B cell (primary cell): ENCODE results near the gene ZFR. TPM values are rescaled to one million over a fixed set of nuclear protein-coding genes. Genes with fewer than 3 reads are reported as not detected.

Source experiments
- ATAC-seq: fragments of 200-7000 bp; cut with Tn5 transposase; one replicate; pipeline ENCODE4 v1.10.0; 2021; ENCODE audit warnings: low read depth, mild to moderate bottlenecking, moderate number of reproducible peaks, moderate library complexity
- CTCF ChIA-PET: fragments of 350-600 bp; sonication (Branson Sonifier 250); formaldehyde crosslinking; loops from one replicate; lab custom pipeline; 2021; ENCODE audit warnings: antibody characterized with exemption, inconsistent platforms; lab: Charles Lee
- POLR2A ChIA-PET: fragments of 350-600 bp; sonication (Branson Sonifier 250); formaldehyde crosslinking; loops from one replicate; lab custom pipeline; 2021; ENCODE audit warnings: antibody characterized with exemption; lab: Charles Lee
- DNase-seq: peaks from one replicate; pipeline ENCODE4 v3.0.0; 2013
- H2AFZ ChIP-seq: 2 replicates; pipeline ENCODE4 v1.6.1; 2012; ENCODE audit warnings: mild to moderate bottlenecking, low read depth, low read length; ENCODE audit not compliant: insufficient read depth, poor library complexity, severe bottlenecking
- H3K27ac ChIP-seq, 2 donors: 1 replicate in 1 of 2; 2 replicates in 1 of 2; pipeline ENCODE4 v1.5.1; 2012 to 2013; ENCODE audit warnings: low read length in 2 of 2, mild to moderate bottlenecking in 2 of 2, moderate library complexity in 1 of 2
- H3K27me3 ChIP-seq, 4 experiments: fragments of 200-600 bp in 1 of 4; sonication (generic) in 1 of 4; replicated peaks in 1 of 4; 1 replicate in 2 of 4; 2 replicates in 2 of 4; pipeline versions ENCODE4 v1.6.1 to v1.7.0; 2013 to 2016; ENCODE audit warnings: low read length in 3 of 4, mild to moderate bottlenecking in 2 of 4, mixed read lengths in 1 of 4, moderate library complexity in 1 of 4; ENCODE audit not compliant: insufficient read depth in 4 of 4, control insufficient read depth in 3 of 4; ENCODE audit errors: control extremely low read depth in 1 of 4
- H3K36me3 ChIP-seq, 2 experiments: replicated peaks in 1 of 2; 1 replicate in 1 of 2; 2 replicates in 1 of 2; pipeline versions ENCODE4 v1.6.1 to v1.7.1; 2013; ENCODE audit warnings: low read length in 1 of 2; ENCODE audit not compliant: insufficient read depth in 2 of 2, control insufficient read depth in 1 of 2; ENCODE audit errors: control extremely low read depth in 1 of 2, extremely low read depth in 1 of 2
- H3K4me1 ChIP-seq, 2 donors: fragments of 200-600 bp in 1 of 2; sonication (generic) in 1 of 2; 1 replicate in 1 of 2; 2 replicates in 1 of 2; pipeline versions ENCODE4 v1.5.1 to v1.6.1; 2013 to 2017; ENCODE audit warnings: low read length in 2 of 2; ENCODE audit not compliant: control insufficient read depth in 2 of 2, insufficient read depth in 2 of 2
- H3K4me2 ChIP-seq: replicated peaks from 2 replicates; pipeline ENCODE3; 2012; ENCODE audit warnings: mild to moderate bottlenecking, low read depth, low read length; ENCODE audit not compliant: poor library complexity, severe bottlenecking
- H3K4me3 ChIP-seq, 5 experiments: fragments of 200-600 bp in 1 of 5; sonication (generic) in 1 of 5; 1 replicate in 3 of 5; 2 replicates in 2 of 5; pipeline versions ENCODE4 v1.5.1 to v1.7.0; 2011 to 2016; ENCODE audit warnings: low read length in 4 of 5, mild to moderate bottlenecking in 4 of 5, low read depth in 2 of 5, control low read depth in 1 of 5, moderate library complexity in 1 of 5; ENCODE audit not compliant: insufficient read depth in 1 of 5; ENCODE audit errors: control extremely low read depth in 1 of 5, extremely low read depth in 1 of 5
- H3K79me2 ChIP-seq: fragments of 200-600 bp; sonication (generic); one replicate; pipeline ENCODE4 v1.6.0; 2016; ENCODE audit warnings: low read length; ENCODE audit not compliant: control insufficient read depth, insufficient read depth
- H3K9ac ChIP-seq: fragments of 200-600 bp; sonication (generic); 2 replicates; pipeline ENCODE4 v1.6.1; 2017; ENCODE audit warnings: mild to moderate bottlenecking, low read length, moderate library complexity
- H3K9me3 ChIP-seq, 3 donors: one replicate each; pipeline versions ENCODE4 v1.6.1 to v1.7.1; 2013; ENCODE audit warnings: low read length in 2 of 3; ENCODE audit not compliant: control insufficient read depth in 2 of 3, insufficient read depth in 1 of 3; ENCODE audit errors: control extremely low read depth in 1 of 3
- H4K20me1 ChIP-seq: 2 replicates; pipeline ENCODE4 v1.6.0; 2012; ENCODE audit warnings: mild to moderate bottlenecking, low read length; ENCODE audit not compliant: insufficient read depth, control insufficient read depth, poor library complexity, severe bottlenecking
- H3K27ac Mint-ChIP-seq: one replicate; pipeline ENCODE4 v1.8.0; 2021; ENCODE audit warnings: mixed read lengths
- H3K27me3 Mint-ChIP-seq: one replicate; pipeline ENCODE4 v1.8.0; 2021; ENCODE audit warnings: mixed read lengths
- H3K4me1 Mint-ChIP-seq: one replicate; pipeline ENCODE4 v1.8.0; 2021; ENCODE audit warnings: mixed read lengths
- H3K4me3 Mint-ChIP-seq: one replicate; pipeline ENCODE4 v1.8.0; 2021; ENCODE audit warnings: mixed read lengths
- H3K9me3 Mint-ChIP-seq: one replicate; pipeline ENCODE4 v1.8.0; 2022; ENCODE audit warnings: mixed read lengths; ENCODE audit not compliant: insufficient read depth
- CTCF ChIP-seq: fragments of 200-600 bp; IDR thresholded peaks from one replicate; pipeline ENCODE4 v1.8.0; 2022; ENCODE audit warnings: antibody characterized with exemption, mild to moderate bottlenecking
- EZH2 ChIP-seq: IDR thresholded peaks from 2 replicates; pipeline ENCODE4 v1.6.1; 2012; ENCODE audit warnings: borderline replicate concordance, low read depth, mild to moderate bottlenecking, moderate library complexity, low read length; ENCODE audit not compliant: insufficient read depth, poor library complexity, severe bottlenecking
- WGBS: methylation state at CpG from one replicate; pipeline ENCODE4 v1.1.5; 2013; ENCODE audit warnings: missing lambda C conversion rate; ENCODE audit not compliant: insufficient coverage; 5-methylcytosine and 5-hydroxymethylcytosine counted together
- intact Hi-C: fragments of 100-400 bp; cut with micrococcal nuclease; formaldehyde crosslinking; loops from one replicate; pipeline ENCODE4 v1.10.0; 2022
- polyA plus RNA-seq: library from polyadenylated mRNA; depleted of rRNA; stranded (reverse); fragments of >200 nt; gene quantifications from 2 replicates; pipeline ENCODE4 v1.2.3, GENCODE V29; 2012
- total RNA-seq, 2 donors: library from RNA; stranded (reverse); fragments of 120-200 nt in 1 of 2; gene quantifications; 1 replicate in 1 of 2; 2 replicates in 1 of 2; pipeline versions ENCODE4 v1.2.3 to v1.2.4, GENCODE V29; 2013 to 2022

ZFR gene
- total and polyA plus RNA-seq, 2 donors (not counting 1 experiment from before 2014, with no cell fraction given), result 31.4 to 69.0 TPM

GRCh38 chr5:32358611-32359010 is 85.9 kb downstream of the ZFR start:
- Histone ChIP-seq H3K4me3 (no peak overlapping the region), H3K9me3 (no peaks in the 10 kb centered on the region), H3K27me3 (no peaks in the 10 kb centered on the region), H3K27ac (no peak overlapping the region), H3K9ac (no peak overlapping the region), H3K4me1 (no peaks in the 10 kb centered on the region), H3K79me2 (no peaks in the 10 kb centered on the region), H3K4me2 (no peak overlapping the region), H3K36me3 (peaks cover 18 to 71% of the 10 kb centered on the region in 2 experiments), H4K20me1 (no peaks in the 10 kb centered on the region), H2AFZ (no peak overlapping the region)
- CTCF ChIA-PET, result interaction anchor here (0.7 kb wide), 1 partner anchor 133 kb away, joined by 3 read pairs; no protein-coding TSS in a partner anchor
- TF ChIP-seq CTCF (no peak), EZH2 (no peak)
- no peak for ATAC-seq
- no peak for DNase-seq
- Mint-ChIP-seq H3K4me3 (no peak overlapping the region), H3K4me1 (no peaks in the 10 kb centered on the region), H3K27ac (no peak overlapping the region), H3K9me3 (no peaks in the 10 kb centered on the region), H3K27me3 (no peaks in the 10 kb centered on the region)
- intact Hi-C loops, result no loop called here
- no CpG with 5 or more reads among the region's 6 CpGs for WGBS
- POLR2A ChIA-PET, result no interaction called here

GRCh38 chr5:32357658-32358057 is 86.9 kb downstream of the ZFR start:
- no peak for TF ChIP-seq CTCF
- TF ChIP-seq EZH2, result no peak
- no peaks in the 10 kb centered on the region for H3K9me3 Mint-ChIP-seq
- no peaks in the 10 kb centered on the region for H3K79me2 ChIP-seq
- no peaks in the 10 kb centered on the region for H3K27me3 Mint-ChIP-seq
- H3K4me3 ChIP-seq, result no peak overlapping the region
- H3K27me3 ChIP-seq, result no peaks in the 10 kb centered on the region
- ATAC-seq, result no peak
- H3K27ac ChIP-seq, result no peak overlapping the region
- POLR2A ChIA-PET, result no interaction called here
- no peak overlapping the region for H3K27ac Mint-ChIP-seq
- H3K4me1 Mint-ChIP-seq, result no peaks in the 10 kb centered on the region
- no peak overlapping the region for H2AFZ ChIP-seq
- no peak overlapping the region for H3K4me2 ChIP-seq
- no peaks in the 10 kb centered on the region for H4K20me1 ChIP-seq
- DNase-seq, result no peak
- intact Hi-C loops, result no loop called here
- peaks cover 18 to 63% of the 10 kb centered on the region in 2 experiments for H3K36me3 ChIP-seq
- CTCF ChIA-PET, result interaction anchor here (1.6 kb wide), 1 partner anchor 11 kb away, joined by 3 read pairs; no protein-coding TSS in a partner anchor
- H3K4me3 Mint-ChIP-seq, result no peak overlapping the region
- no peaks in the 10 kb centered on the region for H3K4me1 ChIP-seq
- H3K9ac ChIP-seq, result no peak overlapping the region
- H3K9me3 ChIP-seq, result no peaks in the 10 kb centered on the region
